ENCODE measurements around the gene RLF.
"Not testable (repeated sequence)": the region's sequence is repeated elsewhere in the genome, so short reads cannot be mapped to it uniquely, and the experiment has no call there.

The RLF gene

DNA sequence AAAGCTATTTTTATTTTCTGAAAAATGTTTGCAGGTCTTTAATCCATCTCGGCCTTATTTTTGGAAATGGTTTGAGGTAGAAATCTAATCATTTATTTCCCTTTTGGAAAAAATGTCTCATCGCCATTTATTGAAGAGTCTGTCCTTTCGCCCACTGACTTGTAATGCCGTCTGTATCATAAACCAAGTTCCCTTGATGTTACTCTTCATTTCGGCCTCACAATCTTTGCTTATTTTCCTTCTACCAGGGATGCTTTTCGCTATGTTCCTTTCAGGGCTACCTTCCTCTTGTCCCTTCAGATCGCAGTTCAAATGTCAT lies 422 bp upstream of the RLF start:
- in situ Hi-C loops (cut with MboI; ENCODE audit: low pct_unique_long_range_greater_than_20kb, low sequenced_read_pairs): no loop called here
- DNase-seq: no peak

DNA sequence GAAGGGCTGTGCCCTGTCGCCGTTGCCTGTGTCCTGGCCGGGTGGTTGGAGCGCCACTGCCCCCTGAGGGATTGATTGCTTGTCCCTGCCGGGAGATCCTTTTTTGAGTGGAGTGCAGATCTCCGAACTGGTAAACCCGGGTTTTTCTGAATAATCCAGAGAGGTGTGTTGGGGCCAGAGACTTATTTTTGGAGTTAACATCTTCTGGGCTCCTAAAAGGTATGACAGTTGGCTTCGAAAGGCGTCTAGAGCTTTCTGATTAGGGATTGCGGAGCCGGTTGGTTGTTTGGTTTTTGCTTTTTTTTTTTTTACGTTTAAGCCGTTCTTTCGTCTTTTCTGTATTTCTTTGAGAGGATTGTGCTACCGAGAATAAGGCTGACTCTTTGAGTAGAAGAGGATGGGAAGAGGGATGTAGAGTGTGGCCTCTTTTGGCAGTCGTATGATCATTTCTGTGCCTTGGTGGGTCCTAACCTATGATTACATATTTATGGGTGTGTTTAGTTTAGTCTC lies 756 bp downstream of the RLF start:
- in situ Hi-C loops (cut with MboI; ENCODE audit: low pct_unique_long_range_greater_than_20kb, low sequenced_read_pairs): no loop called here
- no peak for DNase-seq

DNA sequence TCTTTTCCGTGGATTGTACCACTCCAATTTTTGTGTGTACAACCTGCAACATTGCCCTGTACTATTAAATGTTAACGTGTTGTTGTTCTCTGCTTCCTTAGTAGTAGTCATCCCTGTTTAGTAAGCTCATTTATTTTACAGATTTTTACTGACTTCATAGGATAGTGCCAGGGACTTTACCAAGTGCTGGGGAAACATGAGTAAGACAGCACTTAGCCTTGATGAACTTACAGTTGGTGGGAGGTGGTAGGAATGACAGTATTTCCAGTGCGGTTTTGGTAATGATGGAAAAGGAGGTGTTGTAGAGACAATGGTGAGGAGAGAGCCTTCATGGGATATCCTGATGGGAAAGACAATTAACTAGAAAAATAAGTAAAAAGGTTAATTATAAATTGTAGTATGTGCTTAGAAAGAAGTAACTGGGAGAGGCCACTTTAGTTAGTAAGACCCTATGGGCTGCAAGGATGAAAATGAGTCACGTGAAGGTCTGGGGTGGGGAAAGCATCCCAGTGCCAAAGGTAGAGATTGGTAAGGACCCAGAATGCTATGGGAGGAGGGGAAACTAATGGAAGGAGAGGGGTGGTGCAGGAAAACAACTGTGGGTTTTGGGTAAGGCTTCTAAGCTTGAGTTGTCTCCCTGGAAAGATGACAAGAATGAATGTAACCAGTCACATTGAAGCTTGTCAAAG lies 1.7 kb downstream of the RLF start:
- in situ Hi-C loops (cut with MboI; ENCODE audit: low pct_unique_long_range_greater_than_20kb, low sequenced_read_pairs): no loop called here
- no peak for DNase-seq

DNA sequence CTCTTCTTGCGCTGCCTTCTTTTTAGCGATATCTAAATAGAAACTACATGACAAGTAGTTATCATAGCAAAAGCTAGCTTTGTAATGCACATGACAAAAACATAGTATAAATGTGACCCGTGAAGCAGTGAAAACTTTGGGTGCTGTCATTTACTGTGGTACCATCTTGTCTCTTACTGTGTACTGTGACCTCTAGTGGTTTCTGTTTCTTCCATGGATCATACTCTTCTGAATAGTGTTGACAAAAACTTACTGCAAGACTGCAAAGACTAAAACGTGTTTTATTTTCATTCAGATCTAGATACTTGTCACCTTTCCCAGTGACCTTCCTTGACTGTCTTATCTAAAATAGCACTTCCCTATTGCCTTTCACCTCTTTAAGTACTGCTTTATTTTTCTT lies 6.1 kb downstream of the RLF start:
- DNase-seq: no peak
- in situ Hi-C loops (cut with MboI; ENCODE audit: low pct_unique_long_range_greater_than_20kb, low sequenced_read_pairs): no loop called here

DNA sequence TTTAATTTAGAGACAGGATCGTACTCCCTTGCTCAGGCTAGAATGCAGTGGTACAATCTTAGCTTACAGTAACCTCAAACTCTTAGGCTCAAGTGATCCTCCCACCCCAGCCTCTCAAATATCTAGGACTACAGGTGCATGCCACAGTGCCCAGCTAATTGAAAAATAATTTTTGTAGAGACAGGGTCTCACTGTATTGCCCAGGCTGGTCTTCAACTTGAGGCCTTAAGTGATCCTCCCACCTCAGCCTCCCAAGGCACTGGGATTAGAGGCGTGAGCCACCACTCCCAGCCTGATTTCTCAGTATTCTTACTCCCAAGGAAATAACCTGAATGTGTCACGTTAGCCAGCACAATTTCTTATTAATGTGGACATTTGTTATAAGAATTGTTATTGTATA lies 9.8 kb downstream of the RLF start:
- in situ Hi-C loops (cut with MboI; ENCODE audit: low pct_unique_long_range_greater_than_20kb, low sequenced_read_pairs): no loop called here

DNA sequence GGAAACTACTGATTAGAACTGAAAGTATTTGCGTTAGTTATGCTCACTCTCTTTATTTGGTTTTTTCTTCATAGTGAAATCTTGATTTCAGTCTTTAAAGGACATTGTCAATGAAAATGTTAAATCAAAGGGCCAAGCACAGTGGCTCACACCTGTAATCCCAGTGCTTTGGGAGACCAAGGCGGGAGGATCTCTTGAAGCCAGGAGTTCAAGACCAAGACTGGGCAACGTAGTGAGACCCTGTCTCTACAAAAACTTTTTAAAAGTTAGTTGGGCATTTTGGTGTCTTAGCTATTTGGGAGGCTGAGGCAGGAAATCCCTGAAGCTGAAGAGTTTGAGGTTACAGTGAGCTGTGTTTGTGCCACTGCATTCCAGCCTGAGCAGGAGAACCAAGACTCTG lies 13.6 kb downstream of the RLF start:
- DNase-seq: no peak
- in situ Hi-C loops (cut with MboI; ENCODE audit: low pct_unique_long_range_greater_than_20kb, low sequenced_read_pairs): no loop called here

More for the DNA sequence above, 9.8 kb downstream of the RLF start:
- no peak for DNase-seq

DNA sequence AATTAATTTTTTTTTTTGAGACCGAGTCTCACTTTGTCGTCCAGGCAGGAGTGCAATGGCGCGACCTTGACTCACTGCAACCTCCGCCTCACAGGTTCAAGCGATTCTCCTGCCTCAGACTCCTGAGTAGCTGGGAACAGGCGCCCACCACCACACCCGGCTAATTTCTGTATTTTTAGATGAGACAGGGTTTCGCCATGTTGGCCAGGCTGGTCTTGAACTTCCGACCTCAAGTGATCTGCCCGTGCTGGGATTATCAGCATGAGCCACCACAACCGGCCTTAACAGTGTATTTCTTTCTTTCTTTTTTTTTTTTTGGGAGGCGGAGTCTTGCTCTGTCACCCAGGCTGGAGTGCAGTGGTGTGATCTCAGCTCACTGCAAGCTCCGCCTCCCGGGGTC lies 15.8 kb downstream of the RLF start:
- DNase-seq; in situ Hi-C loops (cut with MboI; ENCODE audit: low pct_unique_long_range_greater_than_20kb, low sequenced_read_pairs): not testable (repeated sequence)

DNA sequence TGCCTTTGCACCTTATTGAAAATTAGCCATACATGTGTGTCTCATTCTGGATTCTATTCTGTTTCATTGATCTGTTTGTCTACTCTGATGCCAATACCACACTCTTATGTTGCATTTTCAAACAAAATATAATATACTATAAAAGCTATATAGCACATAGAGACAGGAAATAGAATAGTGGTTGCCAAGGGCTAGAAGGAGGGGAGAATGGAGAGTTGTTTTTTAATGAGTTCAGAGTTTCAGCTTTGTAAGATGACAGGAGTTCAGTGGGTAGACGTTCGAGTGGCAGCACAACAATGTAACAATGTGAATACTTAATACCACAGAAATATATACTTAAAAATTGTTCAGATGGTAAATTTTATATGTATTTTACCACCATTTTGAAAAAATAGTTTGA lies 17.0 kb downstream of the RLF start:
- in situ Hi-C loops (cut with MboI; ENCODE audit: low pct_unique_long_range_greater_than_20kb, low sequenced_read_pairs): no loop called here
- DNase-seq: no peak

DNA sequence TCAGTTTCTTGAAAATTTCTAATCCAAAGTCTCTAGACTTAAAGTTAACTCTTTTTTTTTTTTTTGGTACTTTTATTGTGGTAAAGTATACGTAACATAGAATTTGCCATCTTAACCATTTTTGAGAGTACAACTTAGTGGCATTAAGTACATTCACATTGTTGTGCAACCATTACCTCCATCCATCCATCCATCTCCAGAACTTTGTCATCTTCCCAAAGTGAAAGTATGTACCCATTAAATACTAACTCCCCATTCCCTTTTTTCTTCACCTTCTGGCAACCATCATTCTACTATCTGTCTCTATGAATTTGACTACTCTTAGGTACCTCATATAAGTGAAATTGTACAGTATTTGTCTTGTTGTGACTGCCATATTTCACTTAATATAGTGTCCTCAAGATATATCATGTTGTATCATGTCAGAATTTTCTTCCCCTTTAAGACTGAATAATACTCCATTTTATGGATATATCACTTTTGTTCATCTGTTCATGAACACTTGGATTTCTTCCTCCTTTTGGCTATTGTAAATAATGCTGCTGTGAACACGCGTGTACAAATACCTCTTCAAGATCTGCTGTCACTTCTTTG lies 18.4 kb downstream of the RLF start:
- in situ Hi-C loops (cut with MboI; ENCODE audit: low pct_unique_long_range_greater_than_20kb, low sequenced_read_pairs): no loop called here
- no peak for DNase-seq

DNA sequence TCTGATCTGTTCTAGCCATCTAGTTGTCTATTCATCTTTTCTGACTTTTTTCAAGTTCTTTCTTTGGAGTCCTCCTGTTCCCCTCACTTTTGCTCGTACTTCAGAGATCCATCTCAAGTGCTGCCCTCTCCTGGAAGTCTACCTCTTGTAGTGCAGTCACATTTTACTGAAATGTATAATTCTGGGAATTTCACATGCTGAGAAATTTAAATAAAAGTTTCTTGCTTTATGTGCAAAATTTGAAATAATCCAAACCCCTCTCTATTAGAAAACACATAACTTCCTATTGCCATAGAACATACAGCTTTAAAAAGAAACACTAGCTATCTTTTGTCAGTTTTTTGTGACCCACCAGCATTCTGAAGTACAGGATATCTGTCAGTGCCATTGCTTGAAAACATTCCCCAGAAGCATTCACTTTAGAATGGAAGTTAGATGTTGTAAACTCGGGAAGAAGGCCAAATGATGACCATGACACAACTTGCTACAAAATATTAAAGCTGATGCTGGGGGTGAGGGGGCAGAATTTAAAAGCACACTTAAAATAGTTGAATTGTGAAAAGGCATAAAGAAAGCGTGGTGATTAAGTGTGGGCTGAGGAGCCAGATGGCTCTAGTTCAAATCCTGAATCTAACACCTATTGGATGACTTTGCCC lies 22.0 kb downstream of the RLF start:
- peak; percentile 53 for DNase-seq
- in situ Hi-C loops (cut with MboI; ENCODE audit: low pct_unique_long_range_greater_than_20kb, low sequenced_read_pairs): no loop called here

DNA sequence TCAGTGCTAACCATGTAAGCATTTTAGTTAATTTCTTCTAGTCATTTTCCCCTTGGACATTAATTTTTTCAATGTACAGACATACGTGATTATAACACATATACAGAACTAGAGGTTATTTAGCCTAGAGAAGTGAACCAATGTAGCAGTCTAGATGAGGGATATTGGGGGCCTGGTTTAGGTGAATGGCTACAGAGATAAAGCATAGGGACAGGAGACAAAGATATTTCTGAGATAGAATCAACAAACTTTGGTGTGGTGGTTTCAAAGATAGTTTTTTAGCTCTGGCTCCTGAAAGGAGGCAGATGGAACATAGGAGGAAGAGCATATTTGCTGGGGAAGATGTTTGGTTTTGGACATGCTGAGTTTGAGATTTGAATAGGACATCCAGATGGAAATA lies 23.0 kb downstream of the RLF start:
- in situ Hi-C loops (cut with MboI; ENCODE audit: low pct_unique_long_range_greater_than_20kb, low sequenced_read_pairs): no loop called here
- no peak for DNase-seq

DNA sequence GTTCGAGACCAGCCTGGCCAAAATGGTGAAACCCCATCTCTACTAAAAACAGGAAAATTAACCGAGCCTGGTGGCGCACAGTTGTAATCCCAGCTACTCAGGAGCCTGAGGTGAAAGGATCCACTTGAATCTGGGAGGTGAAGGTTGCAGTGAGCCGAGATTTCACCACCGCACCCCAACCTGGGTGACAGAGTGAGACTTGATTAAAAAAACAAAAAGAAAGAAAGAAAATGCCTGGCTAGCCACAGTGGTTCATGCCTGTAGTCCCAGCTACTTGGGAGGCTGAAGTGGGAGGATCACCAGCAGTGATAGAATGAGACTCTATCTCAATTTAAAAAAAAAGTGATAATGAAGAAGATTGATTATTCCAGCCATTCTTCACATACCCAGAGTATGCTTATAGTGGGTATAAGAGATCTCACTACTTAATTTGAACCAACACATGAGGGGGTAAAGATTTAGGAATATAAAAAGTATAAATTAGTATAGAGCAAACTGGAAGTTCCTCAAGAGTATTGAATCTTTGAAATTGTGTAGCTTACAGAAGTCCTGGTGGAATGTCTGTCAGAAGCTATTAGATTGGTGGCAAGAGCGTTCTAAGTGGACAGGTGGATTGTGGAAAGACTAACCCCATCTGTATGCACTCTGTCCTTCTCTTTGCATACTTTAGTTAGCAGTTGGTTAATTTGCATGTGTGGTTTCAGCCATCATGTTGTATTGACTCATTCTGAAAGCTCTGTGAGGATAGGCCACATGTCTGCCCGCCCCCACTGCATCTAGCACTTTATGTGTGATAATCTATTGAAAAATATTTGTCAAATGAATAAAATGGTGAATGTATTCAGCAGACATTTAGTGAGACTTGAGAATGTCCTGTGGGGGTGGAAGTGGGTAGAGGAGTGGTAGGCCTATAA lies 25.0 kb downstream of the RLF start:
- in situ Hi-C loops (cut with MboI; ENCODE audit: low pct_unique_long_range_greater_than_20kb, low sequenced_read_pairs): no loop called here
- DNase-seq: no peak

DNA sequence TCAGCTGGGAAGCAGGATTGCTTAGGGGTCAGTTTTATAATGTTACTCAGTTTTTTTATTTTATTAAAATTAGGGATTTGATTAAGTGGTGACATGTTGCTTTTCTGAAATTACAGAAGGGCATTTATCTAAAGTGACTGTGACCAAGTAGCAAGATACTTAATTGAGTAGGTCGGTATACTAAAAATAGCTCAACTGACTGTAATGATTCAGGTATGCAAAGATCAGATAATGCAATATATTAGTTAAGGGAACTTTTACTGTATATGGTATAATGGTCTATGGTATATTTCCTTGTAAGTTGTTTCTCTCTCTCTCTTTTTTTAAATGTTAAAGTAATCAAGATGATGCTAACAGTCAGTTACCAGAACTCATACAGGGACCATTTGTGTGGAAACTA lies 26.2 kb downstream of the RLF start:
- in situ Hi-C loops (cut with MboI; ENCODE audit: low pct_unique_long_range_greater_than_20kb, low sequenced_read_pairs): no loop called here
- no peak for DNase-seq

DNA sequence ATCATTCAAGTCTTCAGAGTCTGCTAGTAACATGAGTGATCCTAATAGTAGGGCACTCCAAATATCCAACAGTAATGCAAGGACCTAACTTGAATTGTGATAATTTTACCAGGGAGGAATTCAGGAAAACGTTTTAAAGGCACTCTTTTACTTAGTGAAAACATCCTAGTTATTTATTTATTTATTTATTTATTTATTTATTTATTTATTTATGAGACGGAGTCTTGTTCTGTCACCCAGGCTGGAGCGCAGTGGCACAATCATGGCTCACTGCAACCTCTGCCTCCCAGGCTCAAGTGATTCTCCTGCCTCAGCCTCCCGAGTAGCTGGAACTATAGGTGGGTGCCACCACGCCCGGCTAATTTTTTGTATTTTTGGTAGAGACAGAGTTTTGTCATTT lies 33.5 kb downstream of the RLF start:
- in situ Hi-C loops (cut with MboI; ENCODE audit: low pct_unique_long_range_greater_than_20kb, low sequenced_read_pairs); DNase-seq: not testable (repeated sequence)

DNA sequence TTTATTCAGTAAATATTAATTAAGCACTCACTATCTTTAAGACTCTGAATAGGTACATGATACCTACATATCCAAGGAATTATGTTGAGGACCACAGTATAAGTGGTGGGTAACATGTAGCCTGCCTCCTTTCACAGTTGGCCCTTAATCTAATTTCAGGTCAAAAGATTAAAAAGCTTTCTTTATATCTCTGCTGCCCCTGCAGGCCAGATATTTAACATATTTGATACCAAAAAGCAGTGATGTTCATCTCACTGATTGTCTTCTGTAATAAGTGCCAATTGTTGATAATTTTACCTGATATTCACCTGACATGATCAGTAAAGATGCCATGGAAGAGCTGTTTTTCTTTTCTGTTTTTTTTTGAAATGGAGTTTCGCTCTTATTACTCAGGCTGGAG lies 36.5 kb downstream of the RLF start:
- in situ Hi-C loops (cut with MboI; ENCODE audit: low pct_unique_long_range_greater_than_20kb, low sequenced_read_pairs): no loop called here
- no peak for DNase-seq

DNA sequence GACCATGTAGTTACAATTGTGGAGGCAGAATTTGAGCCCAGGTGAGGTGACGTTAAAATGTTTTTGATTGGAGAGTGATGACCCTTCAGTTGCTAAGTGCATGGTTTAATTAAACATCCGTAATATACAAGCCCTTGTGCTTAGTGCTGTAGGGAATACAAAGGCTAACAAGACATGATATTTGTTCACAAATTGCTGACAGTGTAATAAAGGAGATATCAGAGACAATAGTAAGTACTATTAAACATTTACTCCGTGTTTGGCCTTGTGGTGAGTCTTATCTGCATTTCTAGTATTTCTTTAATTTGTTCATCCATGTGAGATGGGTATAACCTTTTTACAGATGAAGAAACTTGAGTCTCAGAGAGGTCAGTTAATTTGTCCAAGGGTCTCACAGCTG lies 37.9 kb downstream of the RLF start:
- no peak for DNase-seq
- in situ Hi-C loops (cut with MboI; ENCODE audit: low pct_unique_long_range_greater_than_20kb, low sequenced_read_pairs): no loop called here

DNA sequence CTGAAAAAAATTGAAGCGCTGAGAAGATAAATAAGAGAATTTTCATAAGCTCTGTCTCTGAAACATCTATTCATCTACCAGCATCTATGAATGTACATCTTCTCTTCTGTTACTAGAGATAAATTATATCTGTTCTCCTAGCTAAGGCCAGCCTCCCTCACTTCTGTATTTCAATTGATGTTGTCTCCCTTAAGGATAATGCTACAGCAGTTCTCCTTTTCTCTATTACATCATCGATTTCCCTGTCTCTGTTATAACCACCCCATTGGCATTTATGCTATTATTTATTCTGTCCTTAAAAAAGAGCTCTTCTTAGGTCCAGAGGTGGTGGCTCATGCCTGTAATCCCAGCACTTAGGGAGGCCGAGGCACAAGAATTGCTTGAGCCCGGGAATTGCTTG lies 43.7 kb downstream of the RLF start:
- in situ Hi-C loops (cut with MboI; ENCODE audit: low pct_unique_long_range_greater_than_20kb, low sequenced_read_pairs): no loop called here
- DNase-seq: no peak

DNA sequence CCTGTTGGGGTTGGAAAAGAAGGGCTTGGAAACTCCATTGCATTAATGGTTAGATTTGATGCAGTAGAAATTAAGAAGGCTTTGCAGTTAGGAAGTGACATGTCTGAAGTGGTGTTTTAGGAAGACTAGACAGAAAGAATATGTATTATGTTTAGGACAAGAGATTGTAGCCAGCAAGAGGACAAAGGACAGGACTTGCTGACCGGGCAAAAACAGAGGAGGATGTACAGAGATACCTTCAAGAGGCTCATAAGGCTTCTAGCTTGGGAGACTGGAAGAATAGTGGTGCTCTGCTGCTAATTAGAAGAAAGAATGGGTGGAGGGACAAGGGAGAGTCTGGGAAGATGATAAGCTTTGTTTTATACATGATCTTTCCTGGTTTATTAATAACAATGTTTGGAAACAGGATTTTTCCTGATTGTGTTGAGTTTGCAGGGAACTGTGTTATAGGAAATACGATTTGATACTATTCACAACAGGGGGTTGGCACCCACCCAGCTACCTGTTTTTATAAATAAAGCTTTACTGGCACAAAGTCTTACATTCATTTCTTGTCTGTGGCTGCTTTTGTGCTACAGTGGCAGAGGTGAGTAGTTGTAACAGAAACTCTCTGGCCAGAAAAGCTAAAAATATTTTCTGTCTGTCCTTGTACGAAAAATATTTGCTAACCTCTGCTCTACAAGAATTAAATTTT lies 49.5 kb downstream of the RLF start:
- DNase-seq: no peak
- in situ Hi-C loops (cut with MboI; ENCODE audit: low pct_unique_long_range_greater_than_20kb, low sequenced_read_pairs): no loop called here

DNA sequence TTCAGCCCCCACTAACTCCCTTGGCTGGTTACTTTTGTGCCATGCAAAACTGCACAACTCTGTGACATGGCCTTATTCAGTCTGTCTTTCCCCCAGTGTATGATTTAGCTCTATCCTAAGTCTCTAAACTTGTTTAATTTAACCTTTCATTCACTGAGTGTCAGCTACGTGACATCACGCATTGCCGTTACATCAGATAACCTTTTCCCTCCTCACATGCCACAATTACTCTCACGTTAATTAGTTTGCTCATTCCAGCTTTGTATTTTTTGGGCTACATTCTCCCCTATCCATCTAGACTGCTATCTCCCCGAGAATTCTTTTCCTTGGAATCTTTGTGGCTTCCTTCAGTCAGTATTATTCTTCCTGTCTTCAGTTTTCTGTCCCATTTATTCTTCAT lies 57.1 kb downstream of the RLF start:
- in situ Hi-C loops (cut with MboI; ENCODE audit: low pct_unique_long_range_greater_than_20kb, low sequenced_read_pairs): no loop called here

More for the DNA sequence above, 57.1 kb downstream of the RLF start:
- DNase-seq: no peak
